ENCODE results near the gene PVALB.

The PVALB gene

DNA sequence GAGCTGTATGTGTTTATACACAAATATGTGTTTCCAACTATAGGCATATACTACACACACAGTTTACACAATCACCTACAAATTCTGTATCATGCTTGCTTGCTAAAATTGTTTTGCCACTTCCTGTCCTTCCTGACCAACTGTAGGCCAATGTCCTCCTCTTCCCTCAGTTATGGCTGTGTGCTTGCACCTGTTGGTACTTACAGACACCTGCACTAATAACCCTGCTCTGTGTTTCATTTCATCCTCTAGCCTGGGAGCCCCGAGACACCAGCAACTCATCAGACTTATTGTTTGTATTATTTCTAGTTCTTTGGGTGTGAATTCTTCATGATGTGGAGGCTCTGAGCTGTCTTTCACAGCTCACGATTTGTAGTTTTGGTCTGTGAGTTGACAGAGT, 42.1 kb upstream of the PVALB start:
- Histone ChIP-seq H3K79me2 (ENCODE audit: insufficient read depth, low read length) (no peaks in the 10 kb centered on the region), H2AFZ (ENCODE audit: low read depth, low read length) (no peak overlapping the region), H3K27ac (ENCODE audit: low read length) (no peak overlapping the region), H3K36me3 (ENCODE audit: insufficient read depth, low read length) (no peaks in the 10 kb centered on the region), H3K4me2 (ENCODE audit: insufficient read depth, low read length) (no peak overlapping the region), H3K4me3 (ENCODE audit: low read depth in 1 of 2, low read length in 2 of 2) (no peak overlapping the region), H4K20me1 (ENCODE audit: insufficient read depth, low read length) (no peaks in the 10 kb centered on the region), H3K27me3 (ENCODE audit: insufficient read depth, low read length, poor library complexity) (no peaks in the 10 kb centered on the region), H3K9me3 (ENCODE audit: insufficient read depth, low read length, severe bottlenecking) (no peaks in the 10 kb centered on the region), H3K9ac (ENCODE audit: low read depth, low read length) (no peak overlapping the region), H3K4me1 (ENCODE audit: insufficient read depth, low read length) (peaks cover 2% of the 10 kb centered on the region; the same call in 1 of the 2 replicates)
- ATAC-seq (ENCODE audit: insufficient read depth, low read depth), result no peak
- TF ChIP-seq EZH2 (IDR thresholded peaks at IDR 0.05; ENCODE audit: borderline replicate concordance, low read depth, low read length, severe bottlenecking) (no peak), CTCF (IDR thresholded peaks at IDR 0.05; ENCODE audit: borderline replicate concordance, extremely low read depth, low read length, poor library complexity, severe bottlenecking) (no peak)
- no peak for DNase-seq

GRCh38 chr22:36858156-36858555, 41.3 kb upstream of the PVALB start:
- no peak for TF ChIP-seq CTCF (IDR thresholded peaks at IDR 0.05; ENCODE audit: borderline replicate concordance, extremely low read depth, low read length, poor library complexity, severe bottlenecking)
- TF ChIP-seq EZH2 (IDR thresholded peaks at IDR 0.05; ENCODE audit: borderline replicate concordance, low read depth, low read length, severe bottlenecking), result no peak
- no peak for DNase-seq

DNA sequence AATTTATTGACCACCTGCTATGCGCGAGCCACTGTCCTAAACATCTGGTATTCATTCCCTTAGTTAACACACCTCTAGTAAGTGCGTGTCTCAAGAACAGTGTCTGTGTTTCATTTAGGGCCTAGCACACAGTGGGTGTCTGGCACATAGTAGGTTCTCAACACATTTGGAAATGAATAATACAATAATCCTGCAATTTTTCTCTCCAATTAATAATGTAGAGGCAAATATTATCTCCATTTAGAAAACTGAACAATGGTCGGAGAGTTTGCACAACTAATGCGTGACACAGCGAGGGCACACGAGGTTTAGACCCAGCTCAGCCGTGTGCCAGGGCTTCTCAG, 39.9 kb upstream of the PVALB start:
- H3K4me2 ChIP-seq (ENCODE audit: insufficient read depth, low read length), result peak overlapping the region; percentile 24; the same call in 1 of the 2 replicates
- no peaks in the 10 kb centered on the region for H4K20me1 ChIP-seq (ENCODE audit: insufficient read depth, low read length)
- H2AFZ ChIP-seq (ENCODE audit: low read depth, low read length), result 0 out of 2 replicates have a peak overlapping the region, but pooled peaks have one; percentile 41
- H3K4me3 ChIP-seq (ENCODE audit: low read depth in 1 of 2, low read length in 2 of 2), result no peak overlapping the region
- no peak for TF ChIP-seq EZH2 (IDR thresholded peaks at IDR 0.05; ENCODE audit: borderline replicate concordance, low read depth, low read length, severe bottlenecking)
- no peak for TF ChIP-seq CTCF (IDR thresholded peaks at IDR 0.05; ENCODE audit: borderline replicate concordance, extremely low read depth, low read length, poor library complexity, severe bottlenecking)
- no peak overlapping the region for H3K9ac ChIP-seq (ENCODE audit: low read depth, low read length)
- no peak overlapping the region for H3K27ac ChIP-seq (ENCODE audit: low read length)
- no peaks in the 10 kb centered on the region for H3K9me3 ChIP-seq (ENCODE audit: insufficient read depth, low read length, severe bottlenecking)
- DNase-seq (no peak), ATAC-seq (ENCODE audit: insufficient read depth, low read depth) (no peak)
- no peaks in the 10 kb centered on the region for H3K79me2 ChIP-seq (ENCODE audit: insufficient read depth, low read length)
- peaks cover 6% of the 10 kb centered on the region; the same call in 1 of the 2 replicates for H3K4me1 ChIP-seq (ENCODE audit: insufficient read depth, low read length)
- no peaks in the 10 kb centered on the region for H3K36me3 ChIP-seq (ENCODE audit: insufficient read depth, low read length)
- no peaks in the 10 kb centered on the region for H3K27me3 ChIP-seq (ENCODE audit: insufficient read depth, low read length, poor library complexity)

More at GRCh38 chr22:36858156-36858555, 41.3 kb upstream of the PVALB start:
- Histone ChIP-seq H2AFZ (ENCODE audit: low read depth, low read length) (no peak overlapping the region), H4K20me1 (ENCODE audit: insufficient read depth, low read length) (no peaks in the 10 kb centered on the region), H3K27ac (ENCODE audit: low read length) (no peak overlapping the region), H3K4me2 (ENCODE audit: insufficient read depth, low read length) (no peak overlapping the region), H3K36me3 (ENCODE audit: insufficient read depth, low read length) (no peaks in the 10 kb centered on the region), H3K4me1 (ENCODE audit: insufficient read depth, low read length) (peaks cover 6% of the 10 kb centered on the region; the same call in 1 of the 2 replicates), H3K79me2 (ENCODE audit: insufficient read depth, low read length) (no peaks in the 10 kb centered on the region), H3K9ac (ENCODE audit: low read depth, low read length) (no peak overlapping the region), H3K27me3 (ENCODE audit: insufficient read depth, low read length, poor library complexity) (no peaks in the 10 kb centered on the region), H3K4me3 (ENCODE audit: low read depth in 1 of 2, low read length in 2 of 2) (no peak overlapping the region), H3K9me3 (ENCODE audit: insufficient read depth, low read length, severe bottlenecking) (no peaks in the 10 kb centered on the region)
- ATAC-seq (ENCODE audit: insufficient read depth, low read depth), result no peak
